ENCODE data around the gene CNTNAP3.
"Not testable (repeated sequence)": the region's sequence is repeated elsewhere in the genome, so short reads cannot be mapped to it uniquely, and the experiment has no call there.

The CNTNAP3 gene

DNA sequence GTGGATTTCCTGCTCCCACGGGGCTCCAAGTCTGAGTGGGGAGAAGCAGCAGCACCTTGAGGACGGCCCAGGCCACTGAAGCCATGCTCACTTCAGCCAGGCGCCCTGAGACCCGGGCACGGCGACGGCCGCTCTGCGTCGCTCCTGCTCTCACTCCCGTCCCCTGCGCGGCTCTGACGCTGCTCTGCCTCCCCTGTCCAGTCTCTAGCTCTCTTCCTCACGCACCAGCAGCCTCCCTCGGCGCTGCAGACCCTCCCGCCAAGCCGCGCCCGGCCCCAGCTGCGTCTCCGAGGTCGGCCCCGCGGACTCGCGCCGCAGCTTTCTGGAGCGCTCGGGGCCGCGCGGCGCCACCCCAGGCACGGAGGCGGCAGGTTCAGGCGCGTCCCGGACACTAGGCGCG lies at the start of gene CNTNAP3:
Gene CNTNAP3, minus strand, starts transcription at position 188 of the 400 bp plus-strand sequence. Its CDS starts 103 bp downstream, at position 85.
- not testable (repeated sequence) for DNase-seq (ENCODE audit: low read depth, low spot score)

DNA sequence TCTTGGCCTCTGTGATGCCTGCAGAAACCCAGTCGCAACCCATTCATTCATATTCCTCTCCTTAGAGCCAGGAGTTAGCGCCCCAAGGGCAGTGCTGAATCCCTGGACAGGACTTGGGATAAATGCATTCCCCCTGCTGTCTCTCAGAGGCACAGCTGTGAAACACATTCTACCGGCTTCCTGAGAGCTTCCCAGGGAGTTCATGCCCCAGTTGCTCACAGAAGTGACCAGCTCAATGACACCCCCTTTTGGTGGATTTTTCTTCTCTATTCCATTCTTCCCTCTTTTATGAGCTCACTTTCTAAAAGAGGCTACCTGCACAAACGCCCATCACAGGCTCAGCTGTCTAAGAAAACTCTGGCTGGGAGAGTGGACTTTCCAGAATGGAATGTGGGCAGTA lies 8.0 kb downstream of the CNTNAP3 start:
- not testable (repeated sequence) for DNase-seq (ENCODE audit: low read depth, low spot score)

DNA sequence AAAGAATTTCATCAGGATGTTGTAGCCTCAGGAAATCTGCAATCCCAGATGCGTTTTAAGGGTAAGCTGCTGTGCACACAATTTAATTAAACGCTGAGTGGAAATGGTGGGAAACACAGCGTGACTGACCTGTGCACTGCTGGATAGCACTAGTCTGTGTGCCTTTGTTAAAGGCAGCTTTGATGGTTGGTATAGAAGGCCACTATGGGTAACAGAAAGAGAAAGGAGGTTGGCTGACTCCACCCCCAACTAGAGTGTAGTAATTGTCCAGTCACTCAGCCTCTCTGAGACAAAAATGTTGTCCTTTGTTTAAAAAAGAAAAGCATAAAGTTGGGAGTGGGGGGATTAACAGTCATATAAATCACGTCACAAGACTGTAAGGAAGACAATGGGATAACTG lies 45.5 kb downstream of the CNTNAP3 start:
- DNase-seq (ENCODE audit: low read depth, low spot score), result not testable (repeated sequence)

DNA sequence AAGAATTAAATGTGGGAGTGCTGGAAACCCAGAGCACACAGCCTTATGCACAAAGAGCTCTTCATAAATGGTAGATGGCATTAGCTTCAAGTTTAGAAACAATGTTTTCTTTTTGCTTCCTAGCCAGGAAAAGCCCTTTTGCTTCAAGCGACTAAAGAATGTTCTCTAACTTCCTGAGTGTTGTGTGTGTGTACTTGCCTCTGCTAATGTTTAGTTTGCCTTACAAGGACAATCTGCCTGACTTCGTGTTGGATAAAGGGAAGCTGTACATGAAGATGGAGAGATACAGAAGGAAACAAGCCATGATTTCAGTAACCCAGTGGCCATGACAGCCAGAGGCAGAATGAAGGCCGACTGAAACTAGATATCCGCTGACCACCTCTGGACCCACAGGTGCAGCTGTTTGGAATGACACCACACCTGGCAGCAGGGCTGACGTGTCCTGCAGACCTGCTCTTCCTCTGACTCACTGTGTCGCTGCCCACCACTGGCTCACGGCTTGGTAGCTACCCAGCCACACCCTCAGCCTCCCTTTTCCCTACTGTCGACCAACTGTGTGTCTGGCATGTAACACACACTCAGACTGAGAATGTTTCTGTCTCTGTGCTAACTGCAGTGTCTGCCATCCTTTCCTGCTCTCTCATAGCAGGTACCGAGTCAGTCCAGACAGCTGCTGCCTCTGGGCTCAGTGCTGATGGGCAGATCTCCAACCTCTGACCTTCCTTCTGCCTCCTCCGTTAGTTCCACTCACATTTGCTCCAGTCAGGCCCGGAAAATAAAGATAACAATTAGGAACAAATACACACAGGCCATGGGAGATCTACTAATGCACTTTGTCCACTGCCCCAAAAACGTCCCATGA lies 55.6 kb downstream of the CNTNAP3 start:
- DNase-seq (ENCODE audit: low read depth, low spot score), result not testable (repeated sequence)

DNA sequence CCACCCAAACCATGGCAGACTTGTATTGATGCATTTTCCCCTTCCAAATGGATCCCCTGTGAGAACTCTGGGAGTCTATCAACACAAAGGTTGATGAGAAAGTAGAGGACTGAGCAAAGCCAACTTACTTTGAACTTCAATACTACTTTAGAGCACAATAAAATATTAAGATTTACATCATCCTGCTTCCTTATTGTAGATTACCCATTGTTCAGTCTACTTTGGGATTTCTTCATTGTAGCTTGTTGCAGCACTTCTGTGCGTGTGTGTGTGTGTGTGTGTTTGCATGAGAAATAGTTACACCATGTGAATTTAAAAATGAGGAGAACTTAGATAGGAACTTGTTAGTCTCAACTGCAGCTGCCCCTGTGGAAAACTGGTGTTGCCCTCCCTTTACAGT lies 72.0 kb downstream of the CNTNAP3 start:
- DNase-seq (ENCODE audit: low read depth, low spot score), result not testable (repeated sequence)

DNA sequence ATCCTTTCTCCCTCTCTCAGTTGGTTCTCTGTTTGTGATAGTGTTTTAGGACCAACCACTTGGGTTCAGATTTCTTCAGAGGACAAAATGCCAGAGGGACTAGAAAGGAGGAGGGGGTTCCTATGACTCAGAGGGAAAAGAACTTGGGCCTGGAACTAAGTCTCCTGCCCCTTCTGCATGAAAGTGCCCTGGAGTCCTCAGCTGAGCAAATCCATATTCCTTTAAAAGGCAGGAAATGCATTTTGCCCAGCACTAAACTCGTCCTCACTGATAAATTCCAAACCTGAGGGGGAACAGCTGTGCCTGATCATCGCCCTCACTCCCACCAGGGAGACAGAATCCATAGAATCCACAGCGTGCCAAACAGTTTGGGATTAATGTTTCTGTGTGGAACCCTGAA lies 78.2 kb downstream of the CNTNAP3 start:
- DNase-seq (ENCODE audit: low read depth, low spot score), result not testable (repeated sequence)

DNA sequence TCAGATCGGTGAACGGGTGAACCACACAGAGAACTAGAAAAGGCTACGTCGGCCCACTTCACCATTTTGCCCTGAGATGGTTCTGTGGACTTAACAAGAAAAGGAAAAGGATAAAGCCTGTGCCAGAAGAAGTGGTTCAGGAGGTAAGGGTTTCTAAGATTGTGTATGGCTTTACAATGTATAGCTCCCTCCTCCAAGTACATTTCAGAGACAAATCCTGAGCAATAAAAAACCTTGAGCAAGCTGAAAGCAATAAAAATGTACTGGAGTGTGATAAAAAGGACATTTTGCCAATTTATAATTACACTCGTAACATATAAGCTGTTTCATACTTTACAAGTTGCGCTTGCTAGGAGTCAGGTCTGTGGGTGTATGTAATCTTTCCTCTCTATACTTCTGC lies 81.3 kb downstream of the CNTNAP3 start:
- DNase-seq (ENCODE audit: low read depth, low spot score), result not testable (repeated sequence)

DNA sequence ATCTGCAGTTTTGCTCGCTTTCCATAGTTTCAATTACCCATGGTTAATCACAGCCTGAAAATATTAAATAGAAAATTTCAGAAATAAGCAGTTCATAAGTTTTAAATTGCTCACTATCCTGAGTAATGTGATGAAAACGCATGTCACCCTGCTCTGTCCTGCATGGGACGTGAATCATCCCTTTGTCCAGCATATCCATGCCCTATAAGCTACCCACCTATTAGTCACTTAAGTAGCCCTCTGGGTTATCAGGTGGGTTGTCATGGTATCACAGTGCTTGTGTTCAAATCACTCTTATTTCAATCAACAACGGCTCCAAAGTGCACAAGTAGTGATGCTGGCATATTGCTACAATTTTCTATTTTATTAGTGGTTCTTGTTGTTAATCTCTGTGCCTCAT lies 82.1 kb downstream of the CNTNAP3 start:
- not testable (repeated sequence) for DNase-seq (ENCODE audit: low read depth, low spot score)

DNA sequence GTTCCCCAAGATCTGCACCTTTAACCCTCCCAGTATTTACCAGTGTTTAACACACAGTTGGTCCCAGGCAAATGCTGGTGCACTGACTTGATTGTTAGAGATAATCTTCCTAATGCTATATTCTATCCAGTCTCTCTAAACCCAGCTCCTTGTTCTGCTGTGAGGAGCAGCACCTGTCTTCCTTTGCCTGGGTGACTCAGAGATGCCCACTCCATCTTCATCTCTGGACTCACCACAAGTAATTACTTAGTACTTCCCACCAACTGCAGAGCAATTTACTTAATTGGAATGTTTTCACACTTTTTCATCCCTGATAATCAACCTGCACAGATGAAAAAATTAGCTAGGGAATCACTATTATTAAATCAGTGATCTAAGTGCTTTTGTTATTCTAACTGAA lies 87.6 kb downstream of the CNTNAP3 start:
- not testable (repeated sequence) for DNase-seq (ENCODE audit: low read depth, low spot score)

DNA sequence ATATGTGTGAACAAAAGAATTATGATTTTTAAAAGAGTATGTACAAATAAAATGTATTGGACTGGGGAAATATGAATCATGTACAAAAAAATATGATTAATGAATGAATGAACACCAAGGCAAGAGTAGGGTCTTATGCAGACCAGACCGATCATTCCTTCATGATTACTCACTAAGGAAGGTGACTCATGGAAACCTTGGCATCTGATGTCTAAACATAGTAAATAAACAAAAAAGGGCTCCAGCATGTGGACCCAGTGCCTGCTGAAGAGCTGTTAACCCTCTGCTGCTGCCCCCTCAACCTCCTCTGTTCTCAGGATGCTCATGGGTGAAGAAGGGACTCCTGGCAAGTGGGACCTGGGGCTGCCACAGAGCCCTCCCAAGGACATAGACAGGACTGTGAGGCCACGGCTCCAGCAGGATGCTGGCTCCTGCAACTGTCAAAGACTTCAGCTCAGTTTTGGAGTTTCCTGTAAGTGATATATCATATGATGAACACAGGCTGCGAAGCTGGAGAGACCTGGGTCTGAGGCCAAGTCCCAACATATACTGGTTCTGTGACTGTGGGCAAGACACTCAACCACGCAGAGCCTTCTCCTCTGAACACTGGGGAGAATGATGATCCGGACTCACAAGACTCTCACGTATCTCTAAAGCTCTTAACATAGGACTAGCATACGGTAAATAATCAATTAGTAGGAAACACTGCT lies 89.8 kb downstream of the CNTNAP3 start:
- not testable (repeated sequence) for DNase-seq (ENCODE audit: low read depth, low spot score)

DNA sequence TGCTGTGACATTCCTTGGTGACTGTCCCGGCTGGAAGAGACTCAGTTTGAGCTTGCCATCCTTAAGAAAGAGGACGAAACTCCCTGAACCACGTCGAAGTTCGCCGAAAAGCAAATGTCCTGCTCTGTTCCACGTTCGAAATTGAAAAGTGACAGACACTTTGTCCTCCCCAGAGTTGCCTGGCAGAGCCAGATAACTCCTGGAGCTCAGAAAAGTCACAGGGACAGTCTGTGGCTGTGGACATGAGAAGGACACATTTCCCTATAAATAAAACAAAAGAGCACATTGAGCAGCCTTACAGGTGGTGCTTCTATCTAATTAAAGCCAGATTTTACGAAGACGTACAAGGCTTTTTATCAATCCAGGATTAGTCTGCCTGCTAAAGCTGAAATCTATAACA lies 116.6 kb downstream of the CNTNAP3 start:
- DNase-seq (ENCODE audit: low read depth, low spot score), result not testable (repeated sequence)

DNA sequence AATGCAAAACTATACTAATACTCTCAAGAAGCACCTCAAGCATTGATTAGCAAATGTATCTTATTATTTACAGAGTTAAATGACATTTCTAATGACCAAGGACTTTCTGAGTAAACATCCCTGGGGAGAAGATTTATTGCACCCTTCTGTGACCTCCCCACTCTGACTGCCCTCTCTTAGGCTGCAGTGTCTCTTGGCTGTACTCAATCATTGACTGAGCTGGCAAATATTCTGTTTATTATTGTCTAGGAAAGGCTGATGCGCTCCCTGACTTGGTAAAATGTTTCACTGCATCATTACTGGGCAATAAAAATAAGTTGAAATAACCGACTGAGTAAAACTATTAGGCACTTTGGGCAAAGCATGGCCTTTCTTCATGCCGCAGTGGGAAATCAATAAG lies 130.3 kb downstream of the CNTNAP3 start:
- DNase-seq (ENCODE audit: low read depth, low spot score), result not testable (repeated sequence)

DNA sequence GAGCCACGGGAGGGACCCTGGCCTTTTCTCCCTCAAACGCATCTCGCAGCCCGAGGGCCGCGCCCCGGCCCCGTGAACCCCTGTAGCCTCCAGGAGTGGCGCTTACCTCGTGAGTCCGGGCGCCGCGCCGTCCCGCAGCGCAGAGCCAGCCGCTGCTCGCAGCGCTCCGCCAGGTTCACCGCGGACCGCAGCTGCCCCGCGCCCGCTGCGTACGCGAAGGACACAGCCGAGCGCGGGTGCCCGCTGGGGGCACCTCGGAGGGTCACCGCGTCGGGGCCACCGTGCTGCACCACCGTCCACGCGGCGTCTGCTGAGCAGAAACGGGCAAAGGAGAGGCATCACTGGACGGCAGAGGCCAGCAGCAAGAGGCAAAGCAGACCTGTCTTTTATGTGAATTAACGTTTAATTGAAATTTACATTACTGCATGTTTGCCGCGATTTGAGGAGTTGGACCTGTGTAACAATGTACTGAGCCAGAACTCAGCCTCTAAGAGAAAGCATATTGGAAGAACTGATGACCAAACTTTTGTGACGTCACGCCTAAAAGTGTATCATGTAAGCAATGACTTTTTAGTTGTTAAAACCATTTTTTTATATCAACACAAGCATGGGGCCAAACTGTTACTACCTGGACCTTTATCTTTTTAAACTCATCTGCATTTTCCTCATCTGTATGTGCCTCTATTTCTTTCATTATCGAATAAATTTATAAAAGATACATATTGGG lies 155.0 kb downstream of the CNTNAP3 start:
- not testable (repeated sequence) for DNase-seq (ENCODE audit: low read depth, low spot score)

DNA sequence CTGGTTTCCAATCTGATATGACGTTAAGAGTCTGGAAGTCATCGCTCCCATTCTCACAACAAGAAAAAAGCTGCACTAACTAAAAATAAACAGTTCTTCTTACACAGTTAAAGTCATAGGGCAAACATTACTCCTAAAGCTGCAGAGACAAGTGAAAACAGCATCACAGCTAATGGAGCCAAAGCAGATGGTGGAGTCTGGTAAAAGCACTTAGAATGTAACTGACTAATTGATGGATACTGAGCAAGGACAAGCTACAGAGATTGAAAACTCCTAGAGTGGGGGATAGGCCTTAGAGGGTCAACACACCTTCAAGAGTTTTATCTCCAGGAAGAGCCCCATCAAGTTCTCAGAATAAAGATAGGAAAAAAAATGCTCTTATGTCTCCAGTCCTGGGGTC lies 166.6 kb downstream of the CNTNAP3 start:
- not testable (repeated sequence) for DNase-seq (ENCODE audit: low read depth, low spot score)

DNA sequence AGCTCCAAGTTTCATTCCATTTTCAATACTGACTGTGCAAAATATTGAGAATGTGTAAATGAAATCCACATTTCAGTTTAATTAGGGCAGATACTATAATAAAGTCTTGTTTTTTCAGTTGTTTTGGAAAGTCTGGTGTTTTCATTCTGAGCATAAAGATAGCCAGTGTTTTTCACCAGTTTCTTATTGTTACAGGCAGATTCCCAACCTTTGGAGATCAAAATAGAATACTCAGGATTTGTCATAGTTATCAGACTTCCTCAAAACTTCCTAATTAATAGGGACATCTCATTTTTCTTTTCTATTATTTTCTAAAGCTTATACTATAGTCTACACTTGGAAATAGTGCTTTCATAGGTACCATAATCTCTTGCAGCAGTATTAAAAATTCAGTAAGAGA lies 176.2 kb downstream of the CNTNAP3 start:
- not testable (repeated sequence) for DNase-seq (ENCODE audit: low read depth, low spot score)

DNA sequence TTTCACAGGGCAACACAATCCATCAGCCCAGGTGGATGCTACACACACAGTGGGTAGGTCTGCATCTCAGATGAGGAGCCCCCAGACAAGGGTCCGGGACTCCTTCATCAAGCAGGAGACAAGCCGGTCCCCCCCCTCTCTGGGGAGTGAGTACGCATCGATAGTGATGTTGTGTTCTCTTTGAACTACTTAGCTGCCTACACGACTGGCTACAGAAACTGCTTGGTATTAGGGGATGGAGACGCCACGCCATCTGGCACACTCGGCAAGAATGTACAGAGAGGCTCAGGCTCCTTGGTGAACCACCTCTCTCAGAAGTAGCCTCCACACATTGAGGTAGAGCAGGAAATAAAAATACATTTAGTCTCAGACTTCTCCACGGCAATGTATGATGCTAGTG lies 179.8 kb downstream of the CNTNAP3 start:
- no peak for DNase-seq (ENCODE audit: low read depth, low spot score)

DNA sequence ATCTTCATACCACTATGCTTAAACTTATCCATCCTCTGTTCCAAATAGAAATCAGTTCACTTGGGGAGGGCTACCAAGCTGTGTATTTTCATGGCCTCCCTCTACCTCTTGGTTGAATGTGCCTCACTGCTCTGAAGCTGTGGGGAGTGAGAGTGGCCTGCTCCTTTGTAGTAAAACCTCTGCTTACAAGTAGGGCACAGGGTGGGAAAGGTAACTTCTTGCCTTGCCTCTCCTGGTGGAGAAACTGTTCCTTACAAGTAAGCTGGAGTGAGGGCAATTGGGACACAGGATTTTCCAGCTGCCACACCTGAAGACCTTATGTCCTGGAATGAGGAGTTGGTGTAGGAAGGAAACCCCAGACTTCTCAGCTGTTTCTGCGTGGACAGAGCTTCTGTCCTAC lies 190.8 kb downstream of the CNTNAP3 start:
- not testable (repeated sequence) for DNase-seq (ENCODE audit: low read depth, low spot score)

DNA sequence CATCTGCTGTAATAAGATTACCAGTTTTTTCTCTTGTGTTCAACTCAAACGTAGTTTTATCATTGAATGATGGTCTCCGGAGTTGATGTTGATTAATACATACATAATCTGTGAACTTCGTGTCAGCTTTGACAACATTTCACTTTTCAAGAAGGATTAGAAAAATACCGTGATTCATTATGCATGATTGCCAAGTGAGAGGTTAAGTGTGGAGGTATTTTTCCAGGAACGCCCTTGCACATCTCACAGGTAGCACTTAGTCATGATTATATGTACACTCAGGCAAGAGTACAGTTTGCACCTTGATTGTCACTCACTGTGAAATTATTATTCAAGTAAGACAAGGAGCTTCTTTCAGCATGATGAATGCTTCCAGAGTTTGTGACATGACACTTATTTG lies 202.7 kb downstream of the CNTNAP3 start:
- not testable (repeated sequence) for DNase-seq (ENCODE audit: low read depth, low spot score)

DNA sequence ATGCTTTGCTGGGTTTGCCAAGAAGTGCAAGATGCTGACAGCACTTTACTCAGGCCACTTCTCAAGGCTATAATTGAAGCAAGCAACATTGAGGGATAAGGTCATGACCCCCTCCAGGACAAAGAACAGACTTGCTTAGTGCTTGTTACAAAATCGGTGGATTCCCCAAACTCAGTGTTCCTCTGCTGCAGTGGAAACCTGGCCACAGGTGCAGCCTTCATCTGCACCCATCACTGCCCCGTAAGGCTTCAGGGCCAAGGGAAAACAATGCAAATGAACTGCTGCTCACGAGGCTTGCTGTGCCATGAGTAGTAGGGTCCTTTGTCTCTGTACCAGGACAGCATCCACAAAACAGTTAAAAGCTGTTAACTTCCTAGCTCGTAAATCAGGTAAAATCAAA lies 205.4 kb downstream of the CNTNAP3 start:
- DNase-seq (ENCODE audit: low read depth, low spot score), result not testable (repeated sequence)

DNA sequence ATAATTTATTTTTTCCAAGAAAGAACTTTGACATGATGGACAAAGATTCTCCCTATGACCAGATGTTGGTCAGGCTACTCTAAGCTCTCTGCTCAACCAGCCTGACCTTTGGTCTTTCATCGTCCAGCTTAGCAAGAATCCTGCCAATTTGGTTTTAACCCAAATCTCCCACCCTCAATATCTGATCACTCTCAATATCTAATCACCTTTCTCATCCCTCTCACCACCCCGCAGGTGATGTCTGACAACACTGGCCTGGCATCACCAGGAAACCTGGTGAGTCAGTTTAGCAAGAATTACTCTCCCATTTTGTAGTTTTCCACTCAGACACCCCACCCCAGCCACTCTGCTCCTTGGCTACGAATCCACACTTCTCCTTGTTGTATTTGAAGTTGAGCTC lies 207.9 kb downstream of the CNTNAP3 start:
- DNase-seq (ENCODE audit: low read depth, low spot score), result not testable (repeated sequence)

DNA sequence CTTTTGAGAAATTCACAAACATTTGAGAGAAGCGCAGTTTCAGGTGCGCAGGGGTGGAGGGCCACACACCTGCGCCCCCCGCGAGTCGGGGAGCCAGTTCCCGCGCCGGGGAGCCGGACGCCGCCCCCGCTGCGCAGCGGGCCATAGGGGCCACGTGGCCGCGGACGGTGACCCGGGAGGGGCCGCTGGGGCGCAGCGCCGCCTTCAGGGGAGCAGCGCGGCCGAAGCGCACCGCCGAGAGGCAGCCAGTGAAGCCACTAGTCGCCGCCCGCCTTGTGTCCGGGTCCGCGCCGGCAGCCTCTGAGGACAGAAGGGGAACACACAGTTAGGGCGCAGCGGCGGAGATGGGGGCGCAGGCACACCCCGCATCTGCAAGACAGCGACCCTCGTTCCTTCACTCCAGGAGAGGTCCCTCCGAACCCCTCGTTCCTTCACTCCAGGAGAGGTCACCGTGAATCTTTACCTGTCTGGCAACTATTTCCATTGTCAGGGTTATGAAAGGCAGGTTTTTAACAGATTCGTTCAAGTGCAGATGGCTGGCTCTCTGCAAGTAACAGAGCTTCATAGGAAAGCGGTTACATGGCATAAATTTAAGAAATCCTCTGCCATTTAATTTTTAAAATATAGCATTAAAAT lies 209.2 kb downstream of the CNTNAP3 start:
- not testable (repeated sequence) for DNase-seq (ENCODE audit: low read depth, low spot score)
